Measurements from ENCODE around the gene TFAP2C. TPM values are rescaled to one million over a fixed set of nuclear protein-coding genes. Genes with fewer than 3 reads are reported as not detected.

TFAP2C gene
- total and polyA plus RNA-seq, 2 donors: 0.42 to 2.1 TPM

DNA sequence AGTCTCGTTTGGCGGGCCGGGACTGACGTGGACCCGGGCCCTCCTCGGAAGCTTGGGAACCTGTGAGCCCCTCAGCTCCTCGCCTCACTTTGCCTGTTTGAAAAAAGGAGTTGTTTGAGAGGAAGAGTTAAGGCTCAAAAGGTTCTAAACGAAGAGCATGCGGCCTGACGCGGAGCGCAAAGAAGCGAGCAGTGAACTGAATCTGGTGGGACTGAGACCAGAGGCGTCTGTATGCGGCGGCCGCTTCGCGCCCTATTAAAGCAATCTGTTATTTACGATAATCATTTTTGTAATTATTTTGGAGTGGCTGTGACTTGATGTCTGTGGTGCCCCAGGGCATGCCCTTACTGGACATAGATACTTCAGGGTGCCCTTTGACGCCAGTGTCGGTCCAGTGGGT lies 3.3 kb upstream of the TFAP2C start:
- WGBS: 13% methylated on average over 22 of the region's 22 CpGs
- Histone ChIP-seq H3K4me1 (ENCODE audit: control insufficient read depth in 2 of 2, insufficient read depth in 2 of 2, low read length in 2 of 2) (peaks cover 2 to 10% of the 10 kb centered on the region in 2 donors), H3K27me3 (ENCODE audit: control insufficient read depth in 2 of 2, insufficient read depth in 1 of 2, low read length in 1 of 2) (peaks cover 66 to 78% of the 10 kb centered on the region in 2 donors), H3K27ac (ENCODE audit: low read depth in 1 of 2, low read length in 1 of 2) (no peak overlapping the region), H3K9me3 (ENCODE audit: control insufficient read depth in 2 of 2, insufficient read depth in 1 of 2, low read length in 1 of 2) (no peaks in the 10 kb centered on the region), H3K4me3 (ENCODE audit: low read length in 2 of 2) (no peak overlapping the region), H3K36me3 (ENCODE audit: control insufficient read depth in 2 of 2, insufficient read depth in 2 of 2, low read length in 1 of 2) (no peaks in the 10 kb centered on the region)
- no peak for DNase-seq (ENCODE audit: low read depth in 6 of 9, low spot score in 9 of 9)

GRCh38 chr20:56626367-56627121 lies 2.6 kb upstream of the TFAP2C start:
- Histone ChIP-seq H3K27me3 (ENCODE audit: control insufficient read depth in 2 of 2, insufficient read depth in 1 of 2, low read length in 1 of 2) (peaks cover 73 to 85% of the 10 kb centered on the region in 2 donors), H3K27ac (ENCODE audit: low read depth in 1 of 2, low read length in 1 of 2) (no peak overlapping the region), H3K4me3 (ENCODE audit: low read length in 2 of 2) (no peak overlapping the region), H3K36me3 (ENCODE audit: control insufficient read depth in 2 of 2, insufficient read depth in 2 of 2, low read length in 1 of 2) (no peaks in the 10 kb centered on the region), H3K9me3 (ENCODE audit: control insufficient read depth in 2 of 2, insufficient read depth in 1 of 2, low read length in 1 of 2) (no peaks in the 10 kb centered on the region), H3K4me1 (ENCODE audit: control insufficient read depth in 2 of 2, insufficient read depth in 2 of 2, low read length in 2 of 2) (peaks cover 2 to 10% of the 10 kb centered on the region in 2 donors)
- DNase-seq (ENCODE audit: low read depth in 6 of 9, low spot score in 9 of 9): peak in 1 of 9 donors; percentile 8
- 6% methylated on average over 60 of the region's 60 CpGs for WGBS

DNA sequence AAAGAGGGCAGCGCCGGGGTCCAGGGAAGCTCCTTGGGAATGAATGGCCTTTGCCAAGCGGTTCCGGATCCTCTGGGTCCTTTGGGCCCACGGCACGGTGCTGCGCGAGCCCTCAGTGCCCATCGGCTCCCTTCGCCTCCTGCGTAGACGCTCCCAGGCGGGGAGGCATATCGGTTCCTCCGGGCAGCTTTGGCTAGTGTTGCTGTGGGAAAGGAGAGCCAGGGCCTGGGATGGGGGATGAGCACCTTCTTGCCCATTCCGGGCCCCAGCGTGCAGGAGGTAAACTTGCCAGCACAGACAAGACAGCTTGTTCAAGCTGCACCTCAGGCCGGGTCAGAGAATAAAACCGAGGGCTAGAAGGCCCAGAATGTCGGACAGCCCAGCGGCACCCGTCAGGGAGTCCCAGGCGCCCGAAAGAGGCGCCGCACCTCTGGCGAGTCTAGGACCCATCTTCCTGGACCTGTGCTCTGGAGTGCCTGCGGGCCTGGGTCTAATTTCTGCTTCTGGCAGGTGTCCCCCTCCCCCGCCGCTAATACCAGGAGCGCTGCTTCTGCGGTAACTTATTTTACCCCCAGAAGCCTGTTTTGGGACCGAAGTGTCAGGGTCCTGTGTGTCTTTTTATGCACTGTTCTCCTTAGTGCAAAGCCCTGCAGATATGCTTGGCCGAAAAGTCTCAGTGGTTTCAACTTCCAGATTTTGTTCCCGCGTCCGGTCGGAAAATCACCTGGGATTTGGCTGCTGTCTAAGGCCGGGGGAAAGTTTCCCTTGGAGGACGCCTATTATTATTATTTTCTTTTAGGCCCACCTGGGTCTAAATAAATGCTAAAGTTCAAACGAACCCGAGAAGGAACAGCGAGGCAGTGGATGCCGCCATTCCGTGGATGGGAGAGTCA lies 1.7 kb upstream of the TFAP2C start:
- H3K27ac ChIP-seq (ENCODE audit: low read depth in 1 of 2, low read length in 1 of 2): no peak overlapping the region
- peaks cover 81 to 94% of the 10 kb centered on the region in 2 donors for H3K27me3 ChIP-seq (ENCODE audit: control insufficient read depth in 2 of 2, insufficient read depth in 1 of 2, low read length in 1 of 2)
- 10% methylated on average over 45 of the region's 45 CpGs for WGBS
- H3K4me3 ChIP-seq (ENCODE audit: low read length in 2 of 2): no peak overlapping the region
- DNase-seq (ENCODE audit: low read depth in 6 of 9, low spot score in 9 of 9): no peak
- H3K4me1 ChIP-seq (ENCODE audit: control insufficient read depth in 2 of 2, insufficient read depth in 2 of 2, low read length in 2 of 2): peaks cover 2 to 10% of the 10 kb centered on the region in 2 donors
- no peaks in the 10 kb centered on the region for H3K36me3 ChIP-seq (ENCODE audit: control insufficient read depth in 2 of 2, insufficient read depth in 2 of 2, low read length in 1 of 2)
- H3K9me3 ChIP-seq (ENCODE audit: control insufficient read depth in 2 of 2, insufficient read depth in 1 of 2, low read length in 1 of 2): no peaks in the 10 kb centered on the region

DNA sequence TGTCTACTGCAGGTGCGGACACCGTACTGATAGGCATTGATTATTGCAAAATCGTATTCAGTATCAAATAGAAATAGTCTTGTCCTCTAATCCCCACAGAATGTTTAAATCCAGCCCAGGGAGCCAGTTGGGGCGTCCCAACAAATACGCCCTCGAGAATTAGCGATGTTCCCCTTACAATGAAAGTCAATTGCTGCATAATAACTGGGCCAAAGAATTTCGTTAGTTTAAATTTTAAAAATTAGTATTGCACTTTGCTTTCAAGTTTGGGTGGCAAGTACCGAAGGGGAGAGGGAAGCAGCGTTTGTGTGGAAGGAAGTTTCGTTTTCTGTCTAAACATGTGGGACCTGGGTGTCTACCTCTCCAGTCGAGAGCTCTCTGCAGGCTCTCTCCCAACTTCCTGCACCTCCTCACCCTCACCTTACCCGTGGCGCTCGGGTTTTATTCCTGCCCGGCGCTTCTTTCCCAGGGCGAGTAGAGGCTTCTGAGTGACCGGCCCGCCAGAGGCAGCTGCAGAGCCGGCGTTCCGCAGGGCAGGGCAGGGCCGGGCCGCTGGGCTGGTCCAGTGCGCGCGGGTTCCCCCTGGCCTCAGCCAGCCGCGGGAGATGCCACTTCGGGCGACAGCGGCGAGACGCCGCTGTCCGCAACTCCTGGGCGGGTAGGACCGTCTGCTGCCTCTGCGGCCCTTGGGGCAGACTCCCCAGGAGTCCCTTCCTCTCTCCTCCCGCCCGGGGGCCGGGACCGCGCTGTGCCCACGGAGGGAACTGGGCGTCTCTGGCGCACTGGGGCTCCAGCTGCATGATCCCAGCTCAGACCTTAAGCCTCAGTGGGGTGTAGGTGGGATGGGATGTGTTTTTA lies 862 bp upstream of the TFAP2C start:
- no peak for DNase-seq (ENCODE audit: low read depth in 6 of 9, low spot score in 9 of 9)
- H3K4me1 ChIP-seq (ENCODE audit: control insufficient read depth in 2 of 2, insufficient read depth in 2 of 2, low read length in 2 of 2): peaks cover 2 to 10% of the 10 kb centered on the region in 2 donors
- H3K27me3 ChIP-seq (ENCODE audit: control insufficient read depth in 2 of 2, insufficient read depth in 1 of 2, low read length in 1 of 2): peaks cover 87 to 100% of the 10 kb centered on the region in 2 donors
- H3K4me3 ChIP-seq (ENCODE audit: low read length in 2 of 2): no peak overlapping the region
- 5% methylated on average over 48 of the region's 48 CpGs for WGBS
- H3K9me3 ChIP-seq (ENCODE audit: control insufficient read depth in 2 of 2, insufficient read depth in 1 of 2, low read length in 1 of 2): no peaks in the 10 kb centered on the region
- H3K27ac ChIP-seq (ENCODE audit: low read depth in 1 of 2, low read length in 1 of 2): no peak overlapping the region
- H3K36me3 ChIP-seq (ENCODE audit: control insufficient read depth in 2 of 2, insufficient read depth in 2 of 2, low read length in 1 of 2): no peaks in the 10 kb centered on the region

DNA sequence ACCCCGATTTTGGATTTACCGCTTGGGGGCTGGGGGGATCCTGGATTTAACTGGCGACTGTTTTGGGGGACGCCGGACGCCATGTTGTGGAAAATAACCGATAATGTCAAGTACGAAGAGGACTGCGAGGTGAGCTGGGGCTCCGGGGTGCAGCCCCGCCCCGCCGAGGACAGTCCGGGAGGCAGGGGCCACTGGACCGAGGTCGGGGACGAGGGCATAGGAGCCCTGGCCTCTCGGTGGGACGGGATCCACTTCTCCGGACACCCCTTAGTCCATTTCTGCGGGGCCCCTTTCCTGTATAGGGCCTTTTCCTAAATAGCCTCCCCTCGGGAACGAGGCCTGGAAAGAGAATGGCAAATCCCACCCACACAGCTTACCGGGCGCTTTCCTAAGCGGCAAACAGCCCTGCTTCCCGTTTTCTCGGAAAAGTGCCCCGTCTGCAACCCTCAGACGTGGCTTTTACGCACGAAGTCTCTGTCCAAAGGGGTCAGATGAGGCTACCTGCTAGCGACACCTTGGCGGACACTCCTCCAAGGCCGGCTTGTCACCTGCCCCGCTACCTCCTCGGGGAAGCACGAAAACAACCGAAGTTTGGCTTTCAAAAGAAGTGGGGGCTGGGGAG lies 469 bp downstream of the TFAP2C start:
- peak overlapping the region in 1 of 2 donors; percentile 33 for H3K4me3 ChIP-seq (ENCODE audit: low read length in 2 of 2)
- 3% methylated on average over 39 of the region's 39 CpGs for WGBS
- H3K36me3 ChIP-seq (ENCODE audit: control insufficient read depth in 2 of 2, insufficient read depth in 2 of 2, low read length in 1 of 2): no peaks in the 10 kb centered on the region
- no peaks in the 10 kb centered on the region for H3K9me3 ChIP-seq (ENCODE audit: control insufficient read depth in 2 of 2, insufficient read depth in 1 of 2, low read length in 1 of 2)
- H3K27ac ChIP-seq (ENCODE audit: low read depth in 1 of 2, low read length in 1 of 2): no peak overlapping the region
- DNase-seq (ENCODE audit: low read depth in 6 of 9, low spot score in 9 of 9): no peak
- peaks cover 2 to 10% of the 10 kb centered on the region in 2 donors for H3K4me1 ChIP-seq (ENCODE audit: control insufficient read depth in 2 of 2, insufficient read depth in 2 of 2, low read length in 2 of 2)
- peaks cover 90 to 100% of the 10 kb centered on the region in 2 donors for H3K27me3 ChIP-seq (ENCODE audit: control insufficient read depth in 2 of 2, insufficient read depth in 1 of 2, low read length in 1 of 2)

DNA sequence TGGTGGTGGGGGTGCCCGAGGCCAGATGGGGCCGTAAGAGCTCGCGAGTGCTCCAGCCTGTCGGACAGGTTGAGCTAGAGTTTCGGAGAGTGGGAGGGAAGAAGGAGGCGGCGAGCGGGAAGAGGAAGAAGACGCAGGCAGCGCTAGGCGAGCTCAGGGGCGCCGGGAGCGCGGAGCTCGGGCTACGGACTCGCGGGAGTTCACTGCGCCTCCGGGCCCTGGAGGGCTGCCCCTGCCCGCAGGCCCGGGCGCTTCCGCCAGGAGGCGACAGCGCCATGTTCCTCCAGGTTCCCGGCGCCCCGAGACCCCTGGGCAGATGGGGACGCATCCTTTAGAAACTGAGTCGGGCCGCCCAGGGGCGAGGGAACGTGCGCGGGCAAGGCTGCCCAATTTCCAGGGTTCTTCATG lies 984 bp downstream of the TFAP2C start:
- Histone ChIP-seq H3K4me1 (ENCODE audit: control insufficient read depth in 2 of 2, insufficient read depth in 2 of 2, low read length in 2 of 2) (peaks cover 2 to 10% of the 10 kb centered on the region in 2 donors), H3K4me3 (ENCODE audit: low read length in 2 of 2) (peak overlapping the region in 1 of 2 donors; percentile 33), H3K27ac (ENCODE audit: low read depth in 1 of 2, low read length in 1 of 2) (no peak overlapping the region), H3K9me3 (ENCODE audit: control insufficient read depth in 2 of 2, insufficient read depth in 1 of 2, low read length in 1 of 2) (no peaks in the 10 kb centered on the region), H3K36me3 (ENCODE audit: control insufficient read depth in 2 of 2, insufficient read depth in 2 of 2, low read length in 1 of 2) (no peaks in the 10 kb centered on the region), H3K27me3 (ENCODE audit: control insufficient read depth in 2 of 2, insufficient read depth in 1 of 2, low read length in 1 of 2) (peaks cover 91 to 100% of the 10 kb centered on the region in 2 donors)
- peak in 4 of 9 donors; percentile 7 to 32 (median 26) for DNase-seq (ENCODE audit: low read depth in 6 of 9, low spot score in 9 of 9)
- WGBS: 2% methylated on average over 38 of the region's 38 CpGs

- peak overlapping the region in 1 of 2 donors; percentile 29 for H3K4me3 ChIP-seq (ENCODE audit: low read length in 2 of 2)
- 7% methylated on average over 82 of the region's 82 CpGs for WGBS
- peaks cover 86 to 96% of the 10 kb centered on the region in 2 donors for H3K27me3 ChIP-seq (ENCODE audit: control insufficient read depth in 2 of 2, insufficient read depth in 1 of 2, low read length in 1 of 2)
- no peaks in the 10 kb centered on the region for H3K36me3 ChIP-seq (ENCODE audit: control insufficient read depth in 2 of 2, insufficient read depth in 2 of 2, low read length in 1 of 2)
- no peak overlapping the region for H3K27ac ChIP-seq (ENCODE audit: low read depth in 1 of 2, low read length in 1 of 2)
- peaks cover 2 to 10% of the 10 kb centered on the region in 2 donors for H3K4me1 ChIP-seq (ENCODE audit: control insufficient read depth in 2 of 2, insufficient read depth in 2 of 2, low read length in 2 of 2)
- no peak for DNase-seq (ENCODE audit: low read depth in 6 of 9, low spot score in 9 of 9)
- no peaks in the 10 kb centered on the region for H3K9me3 ChIP-seq (ENCODE audit: control insufficient read depth in 2 of 2, insufficient read depth in 1 of 2, low read length in 1 of 2)
Observed at GRCh38 chr20:56630506-56631317, 1.6 kb downstream of the TFAP2C start.
